Stimulated activated CD4-positive, alpha-beta T cell treated with anti-CD3 and anti-CD28 coated beads, TNF-alpha, amount 100 ng/mL, for 4 hours (primary cell): ENCODE measurements around the gene ZDHHC22.

Source experiments
- DNase-seq, 3 experiments: peaks; one replicate each; pipeline ENCODE4 v3.0.0-alpha.2; 2020; ENCODE audit warnings: low read depth in 3 of 3

Gene ZDHHC22

DNA sequence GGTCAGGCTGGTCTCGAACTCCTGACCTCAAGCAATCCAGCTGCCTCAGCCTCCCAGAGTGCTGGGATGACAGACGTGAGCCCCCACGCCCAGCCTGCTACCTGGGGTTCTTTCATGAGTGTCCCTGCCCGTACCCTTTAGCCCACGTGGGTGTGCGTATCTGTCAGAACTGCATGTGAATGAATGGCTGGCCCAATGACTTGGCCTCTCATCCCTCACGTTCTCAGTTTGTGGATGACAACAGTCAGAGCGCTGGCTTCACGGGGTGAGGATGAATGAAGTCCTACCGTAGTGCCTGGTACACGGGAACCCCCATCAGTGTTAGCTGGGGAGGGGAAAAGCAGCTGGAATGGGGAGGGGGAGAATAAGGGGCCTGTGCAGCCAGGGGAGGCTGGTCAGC, 16.1 kb upstream of the ZDHHC22 start:
- DNase-seq, result no peak

DNA sequence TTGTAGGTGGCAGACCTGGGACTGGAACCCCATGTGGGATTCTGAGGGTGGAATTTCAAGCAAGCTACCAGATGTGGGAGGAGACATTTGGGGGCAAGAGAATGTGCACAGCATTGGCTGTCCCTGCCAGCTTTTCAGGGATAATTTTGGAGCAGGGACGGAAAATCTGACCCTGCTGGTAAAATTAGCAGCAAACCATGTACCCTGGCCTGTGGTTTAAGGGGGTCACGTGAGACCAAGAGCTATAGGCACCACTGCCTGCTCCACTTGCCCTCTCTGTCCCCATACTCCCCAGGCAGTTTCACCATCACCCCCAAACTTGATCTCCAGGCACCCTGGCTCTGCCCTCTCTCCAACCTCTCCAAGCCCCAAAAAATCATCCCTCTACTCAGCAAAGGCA, 13.5 kb upstream of the ZDHHC22 start:
- no peak for DNase-seq

DNA sequence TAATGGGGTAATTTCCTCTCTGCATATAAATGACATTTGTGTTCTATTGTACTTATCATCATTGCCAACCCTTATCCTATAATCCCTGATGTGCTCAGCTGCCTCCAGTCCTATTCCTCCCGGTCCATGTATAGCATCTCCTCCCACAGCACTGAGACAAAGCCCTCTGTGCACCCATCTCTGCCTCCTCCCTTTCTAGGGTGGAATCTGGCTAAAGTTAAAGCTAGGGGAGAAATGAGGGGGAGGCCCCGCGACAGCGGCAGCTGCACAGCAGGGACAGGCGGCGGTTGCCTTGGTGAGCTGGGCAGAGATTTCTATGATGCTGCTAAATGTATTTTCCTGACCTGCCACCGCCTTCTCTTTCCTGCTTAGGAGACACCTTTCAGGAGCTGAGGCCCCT, 12.8 kb upstream of the ZDHHC22 start:
- no peak for DNase-seq

DNA sequence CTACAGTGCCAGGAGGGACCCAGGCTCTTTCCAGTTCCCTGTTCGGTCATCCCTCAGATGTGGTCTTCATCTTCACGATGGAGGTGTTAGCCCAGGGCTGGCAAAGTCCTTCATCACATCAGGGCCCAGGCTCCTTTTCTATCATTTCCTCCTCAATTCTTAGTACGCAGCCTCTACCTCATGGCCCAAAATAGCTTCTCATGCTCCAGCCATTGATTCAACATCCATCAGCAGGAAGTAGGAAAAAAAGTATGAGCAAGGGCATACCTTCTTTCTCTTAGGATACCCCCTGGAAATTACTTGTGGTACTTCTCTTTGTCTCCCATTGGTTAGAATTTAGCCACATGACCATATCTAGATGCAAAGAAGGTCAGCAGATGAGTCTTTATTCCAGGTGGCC, 12.2 kb upstream of the ZDHHC22 start:
- no peak for DNase-seq

DNA sequence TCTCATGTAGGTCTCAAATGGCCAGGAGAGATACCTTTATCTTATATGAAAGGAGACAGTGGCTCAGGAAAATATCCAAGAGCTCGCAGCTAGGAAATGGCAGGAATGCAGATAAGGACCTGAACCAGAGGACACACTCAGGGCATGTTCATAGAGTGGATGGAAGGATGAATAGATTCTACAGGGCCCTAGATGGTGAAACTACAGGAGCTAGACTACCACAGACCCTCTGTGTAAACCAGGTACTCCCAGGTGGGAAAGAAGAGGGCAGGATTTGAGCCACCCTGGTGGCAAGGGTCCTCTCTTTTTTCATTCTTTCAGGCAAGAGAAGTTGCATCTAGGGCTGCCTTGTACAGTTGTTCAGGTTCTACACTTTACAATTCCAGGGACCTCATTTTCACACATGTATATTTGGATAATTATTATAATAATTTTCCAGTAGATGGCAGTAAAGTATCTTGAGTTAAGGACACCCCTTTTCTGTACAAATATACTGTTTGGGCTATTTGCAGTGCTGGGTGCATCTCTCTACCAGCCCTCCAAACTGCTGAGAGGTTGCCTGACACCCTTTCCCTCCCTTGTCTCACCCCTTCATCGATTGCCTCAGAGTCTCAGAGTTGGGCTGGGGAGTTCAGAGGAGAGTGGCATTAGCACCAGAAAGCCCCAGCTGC, 10.5 kb upstream of the ZDHHC22 start:
- no peak for DNase-seq

- DNase-seq, result no peak
Observed at GRCh38 chr14:77151245-77151644, 9.7 kb upstream of the ZDHHC22 start.

- DNase-seq, result no peak
Observed at GRCh38 chr14:77148510-77149231, 7.1 kb upstream of the ZDHHC22 start.

DNA sequence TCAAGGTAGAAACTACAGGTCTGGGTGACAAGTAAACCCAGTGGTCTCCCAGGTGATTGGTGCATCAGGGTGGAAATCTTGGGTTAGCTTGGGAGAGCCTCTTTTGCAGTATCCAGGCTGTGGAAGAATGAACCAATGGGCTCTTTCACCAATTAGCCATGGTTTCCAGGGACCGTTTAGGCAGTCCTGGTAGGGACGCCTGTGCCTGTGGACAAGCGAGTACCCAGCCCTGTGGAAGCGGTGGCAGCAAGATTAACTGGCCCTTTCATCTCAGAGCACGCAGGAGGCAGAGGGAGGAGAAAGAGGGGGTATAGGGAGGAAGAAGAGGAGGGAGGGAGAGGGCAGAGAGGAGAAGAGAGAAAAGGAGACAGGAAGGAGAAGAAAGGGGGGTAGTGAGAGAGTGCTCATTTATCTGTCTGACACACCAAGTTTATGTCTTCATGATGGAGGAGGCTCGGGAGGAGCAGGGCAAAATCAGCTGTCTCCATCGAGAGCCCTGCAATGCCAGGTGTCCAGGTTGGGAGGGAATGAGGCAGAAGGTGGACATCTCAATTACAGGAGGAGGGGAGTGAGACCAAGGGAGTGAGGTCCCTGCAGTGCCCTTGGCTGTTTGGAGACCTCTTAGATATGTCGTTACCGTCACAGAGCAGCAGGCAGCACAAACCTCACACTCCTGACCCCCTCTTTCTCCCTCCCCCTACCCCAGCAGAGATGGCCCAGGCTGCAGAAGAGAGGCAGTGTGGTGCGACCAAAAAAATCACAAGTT, 4.6 kb upstream of the ZDHHC22 start:
- no peak for DNase-seq

GRCh38 chr14:77144412-77145115, 3.0 kb upstream of the ZDHHC22 start:
- no peak for DNase-seq

GRCh38 chr14:77143071-77143470, 1.5 kb upstream of the ZDHHC22 start:
- no peak for DNase-seq

DNA sequence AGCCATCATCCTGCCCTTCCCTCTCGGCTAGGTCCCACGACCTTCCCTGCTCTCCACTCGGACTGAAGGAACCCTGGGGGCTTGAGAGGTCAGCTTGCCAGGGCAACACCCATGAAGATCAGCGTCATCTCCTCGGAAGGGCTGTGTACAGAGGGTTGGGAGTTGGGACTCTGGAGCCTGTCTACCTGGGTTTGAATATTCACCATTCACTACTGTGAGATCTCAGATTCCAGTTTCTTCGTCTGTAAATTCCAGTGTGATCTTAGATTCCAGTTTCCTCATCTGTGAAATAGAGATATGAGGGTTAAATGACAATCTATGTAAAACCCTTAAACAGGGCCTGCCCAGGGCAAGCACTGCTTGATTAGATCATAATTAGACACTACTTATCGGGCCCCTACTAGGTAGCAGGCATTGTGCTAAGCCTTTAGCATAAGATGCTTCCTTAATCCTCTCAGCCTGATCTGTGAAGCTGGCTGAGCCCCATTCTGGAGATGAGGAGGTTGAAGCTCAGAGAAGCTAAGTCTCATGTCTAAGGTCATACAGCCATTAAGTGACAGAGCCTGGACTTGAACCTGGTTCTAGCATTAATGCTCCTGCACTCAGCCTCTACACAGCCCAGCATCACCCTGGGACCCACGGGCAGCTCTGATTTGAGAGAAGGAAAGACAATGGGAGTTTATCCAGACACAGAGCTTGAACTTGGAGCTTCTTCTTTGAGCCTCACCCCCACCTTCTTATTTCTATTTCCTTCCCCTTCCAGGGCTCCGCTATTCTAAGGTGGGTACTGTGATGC, 612 bp upstream of the ZDHHC22 start:
- no peak for DNase-seq

DNA sequence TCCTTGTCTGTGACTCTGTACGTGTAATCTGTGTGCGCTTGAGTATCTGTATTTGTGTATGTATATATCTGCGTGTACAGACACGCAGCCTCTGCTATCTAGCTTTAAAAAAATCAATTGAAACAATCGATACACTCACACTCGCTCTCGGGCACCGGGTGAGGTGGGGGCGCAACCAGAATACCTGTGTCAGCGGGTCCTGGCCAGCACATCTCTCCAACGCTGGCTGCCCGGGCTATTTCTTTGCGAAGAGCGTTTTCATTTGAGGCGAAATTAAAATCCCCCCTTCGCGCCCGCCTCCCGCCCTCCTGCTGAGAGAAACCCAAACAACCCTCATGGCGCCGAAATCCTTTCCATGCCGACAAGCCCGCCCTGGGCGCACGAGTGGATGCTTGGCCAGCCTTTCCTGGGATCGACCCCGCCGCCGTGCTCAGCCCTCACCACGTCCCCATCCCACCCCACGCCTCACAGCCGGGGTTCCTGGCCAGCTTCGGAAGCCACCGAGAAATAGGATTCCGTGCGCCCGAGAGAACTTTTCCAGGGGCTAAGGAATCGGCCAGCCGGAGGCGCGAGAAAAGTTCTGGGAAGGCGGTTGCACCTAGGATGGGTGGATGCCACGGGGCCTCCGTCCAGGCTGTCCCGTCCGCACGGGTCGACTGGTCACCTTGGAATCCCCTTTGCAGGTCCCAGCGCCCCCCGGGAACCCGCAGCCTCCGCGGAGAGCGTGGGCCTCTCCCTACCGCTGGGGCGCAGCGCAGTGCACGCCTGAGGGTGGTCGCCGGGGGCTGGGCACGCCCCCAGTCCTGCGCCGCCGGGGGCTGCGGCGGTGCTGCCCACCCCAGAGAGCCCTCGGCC, 1.0 kb downstream of the ZDHHC22 start:
- DNase-seq, result no peak

DNA sequence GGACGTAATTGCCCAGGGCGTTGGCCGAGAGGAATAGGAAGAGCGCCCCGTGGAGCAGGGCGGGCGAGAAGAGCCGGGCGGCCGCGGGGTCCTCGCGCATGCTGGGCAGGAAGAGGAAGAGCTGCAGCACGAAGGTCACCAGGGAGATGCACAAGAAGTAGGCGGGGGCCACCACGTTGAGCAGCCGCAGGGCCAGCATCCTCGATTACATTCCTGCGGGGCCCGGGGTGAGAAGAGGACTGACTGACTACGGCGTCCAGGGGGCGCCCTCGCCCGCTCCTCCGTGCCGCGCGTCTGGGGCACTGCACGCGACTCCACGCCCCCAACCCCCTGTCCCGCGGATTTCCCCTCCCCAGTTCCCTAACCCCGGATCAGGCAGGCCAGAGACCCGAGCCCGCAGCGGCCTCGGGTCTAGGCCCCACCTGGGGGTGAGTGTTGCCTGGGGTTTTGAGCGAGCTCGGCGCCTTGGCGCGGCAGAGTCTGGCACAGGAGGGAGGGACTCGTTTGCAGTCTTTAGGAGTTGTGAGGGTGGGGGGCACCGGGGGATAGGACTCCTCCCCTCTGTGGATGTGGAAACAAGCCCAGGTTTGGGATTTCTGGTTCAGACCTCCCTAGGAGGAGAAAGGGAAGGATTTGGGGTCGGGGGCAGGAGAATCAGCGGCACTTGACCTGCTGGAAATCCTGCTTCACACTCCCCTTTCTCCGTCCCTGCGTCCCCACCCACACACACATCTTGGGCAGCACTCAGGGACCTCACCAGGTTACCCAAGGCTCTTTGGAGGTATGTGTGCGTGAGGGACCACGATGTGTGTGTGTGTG, 1.8 kb downstream of the ZDHHC22 start:
- no peak for DNase-seq

DNA sequence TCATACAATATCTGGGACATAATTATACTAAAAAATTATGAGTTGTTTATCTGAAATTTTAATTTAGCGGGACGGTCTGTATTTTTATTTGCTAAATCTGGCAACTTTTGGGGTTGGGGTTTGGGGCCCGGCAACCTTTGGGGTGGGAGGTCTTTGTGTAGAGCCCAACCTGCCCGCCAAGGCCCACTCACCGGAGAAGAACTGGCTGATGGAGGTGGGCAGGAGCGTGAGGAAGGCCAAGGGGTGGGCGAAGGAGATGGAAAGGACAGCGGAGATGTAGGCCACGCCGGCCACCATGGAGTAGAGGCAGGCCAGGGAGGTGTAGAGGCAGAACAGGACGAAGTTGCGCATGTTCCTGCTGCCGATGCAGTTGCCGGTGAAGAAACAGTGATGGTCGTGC, 2.6 kb downstream of the ZDHHC22 start:
- no peak for DNase-seq

GRCh38 chr14:77133720-77134338, 7.8 kb downstream of the ZDHHC22 start:
- DNase-seq, result no peak

DNA sequence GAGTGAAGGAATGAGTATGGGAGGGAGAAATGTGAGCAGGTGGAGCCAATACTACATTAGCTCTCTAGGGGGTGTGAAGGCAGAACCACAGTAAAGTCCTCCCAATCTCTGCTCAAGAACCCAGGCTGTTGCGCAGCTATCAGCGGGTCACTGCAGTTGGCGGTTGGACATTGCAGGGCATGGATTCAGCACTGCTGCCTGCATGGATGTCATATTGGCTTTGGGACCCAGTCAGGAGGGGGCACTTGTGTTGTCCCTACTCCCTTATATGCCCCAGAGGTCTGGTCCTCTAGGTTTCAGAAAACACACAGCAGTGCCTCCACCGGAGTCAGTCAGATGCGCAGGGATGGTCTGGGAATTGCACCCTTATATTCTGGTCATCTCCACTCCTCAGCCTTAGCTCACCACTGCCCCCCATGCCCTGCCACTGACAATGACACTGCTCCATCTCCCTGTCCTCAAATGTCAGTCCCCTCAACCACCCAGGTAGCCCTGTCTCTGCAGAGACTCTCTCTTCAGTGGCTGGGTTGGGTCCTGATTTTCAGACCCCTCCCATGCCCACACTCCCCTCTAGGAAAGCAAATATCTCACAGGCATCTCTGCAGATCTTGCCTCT, 9.6 kb downstream of the ZDHHC22 start:
- no peak for DNase-seq

DNA sequence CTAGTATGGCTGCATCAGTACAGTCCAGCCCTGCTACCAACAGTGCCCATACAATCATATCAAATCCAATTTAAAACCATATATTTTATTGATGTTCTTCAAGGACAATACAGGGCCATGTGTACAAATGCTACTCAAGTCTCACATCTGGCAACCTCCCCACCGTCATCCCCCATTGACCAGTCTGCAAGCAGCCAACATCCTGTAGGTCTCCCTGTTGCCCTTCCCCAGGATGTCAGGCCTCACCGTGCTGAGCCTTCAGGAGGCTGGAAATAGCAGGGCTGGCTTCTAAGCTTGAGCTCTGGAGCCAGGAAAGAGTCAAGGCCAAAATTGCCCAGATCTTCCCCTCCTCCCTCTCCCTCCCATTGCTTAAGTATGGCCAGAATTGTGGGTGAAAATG, 10.4 kb downstream of the ZDHHC22 start:
- no peak for DNase-seq

DNA sequence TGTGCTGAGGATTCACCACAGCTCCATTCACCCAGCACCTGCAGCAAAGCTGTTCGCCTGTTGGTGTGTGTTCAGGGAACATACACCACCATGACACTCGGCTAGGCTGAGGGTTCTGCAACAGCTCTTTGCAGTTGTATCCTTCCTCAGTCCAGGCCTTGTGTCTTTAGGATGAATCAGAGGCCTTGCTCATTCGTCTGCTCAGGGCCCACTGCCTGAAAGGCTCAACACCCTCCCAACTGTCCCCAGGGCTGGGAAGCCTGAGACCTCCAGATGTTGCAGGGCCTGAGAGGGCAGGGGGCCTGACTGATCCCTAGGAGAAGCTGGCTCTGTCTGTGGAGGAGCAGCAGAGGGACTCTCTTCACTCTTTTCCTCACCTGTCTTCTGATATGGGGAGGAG, 11.2 kb downstream of the ZDHHC22 start:
- DNase-seq, result no peak

- DNase-seq, result no peak
Observed at GRCh38 chr14:77128414-77128891, 13.1 kb downstream of the ZDHHC22 start.
